SK-N-SH (cell line): ENCODE data around the gene FXYD7. TPM values are rescaled to one million over a fixed set of nuclear protein-coding genes. Genes with fewer than 3 reads are reported as not detected.

Experiments
- CTCF ChIA-PET: fragments of 300-600, 350-600 bp; formaldehyde crosslinking; extraction: SDS; loops from one replicate; lab custom pipeline; 2021; lab: Yijun Ruan, JAX
- POLR2A ChIA-PET: fragments of 350-600 bp; sonication (Branson Sonifier 250); formaldehyde crosslinking; extraction: SDS; loops from one replicate; lab custom pipeline; 2020; ENCODE audit warnings: antibody characterized with exemption, inconsistent platforms; lab: Yijun Ruan, JAX
- DNase-seq: peaks from one replicate; pipeline ENCODE4 v3.0.0; 2012
- H2AFZ ChIP-seq: fragments of 200-600 bp; sonication (generic); 2 replicates; pipeline ENCODE4 v1.8.1; 2016; ENCODE audit warnings: antibody characterized with exemption, mild to moderate bottlenecking, low read depth
- H3F3A ChIP-seq: fragments of 200-600 bp; sonication (generic); replicated peaks from 2 replicates; pipeline ENCODE3; 2016; ENCODE audit warnings: antibody characterized with exemption, mild to moderate bottlenecking; ENCODE audit not compliant: insufficient read depth
- H3K27ac ChIP-seq, 2 experiments: fragments of 200-500 bp in 1 of 2; fragments of 200-600 bp in 1 of 2; sonication (Bioruptor generic) in 1 of 2; sonication (generic), shearing (Covaris generic) in 1 of 2; 2 replicates each; pipeline versions ENCODE4 v1.5.1 to v1.6.1; 2014 to 2016; ENCODE audit warnings: low read depth in 2 of 2, inconsistent platforms in 1 of 2, low read length in 1 of 2, mild to moderate bottlenecking in 1 of 2, mixed read lengths in 1 of 2
- H3K27me3 ChIP-seq: fragments of 200-600 bp; sonication (generic), shearing (Covaris generic); 2 replicates; pipeline ENCODE4 v1.6.1; 2016; ENCODE audit warnings: mixed run types; ENCODE audit not compliant: insufficient read depth
- H3K36me3 ChIP-seq, 2 experiments: fragments of 200-500 bp in 1 of 2; fragments of 200-600 bp in 1 of 2; sonication (Bioruptor generic) in 1 of 2; sonication (generic) in 1 of 2; replicated peaks in 1 of 2; 2 replicates each; pipeline versions ENCODE3 to v1.5.1; 2014 to 2016; ENCODE audit warnings: low read length in 1 of 2, mild to moderate bottlenecking in 1 of 2; ENCODE audit not compliant: insufficient read depth in 2 of 2, control insufficient read depth in 1 of 2
- H3K4me1 ChIP-seq, 2 experiments: fragments of 200-500 bp in 1 of 2; fragments of 200-600 bp in 1 of 2; sonication (Bioruptor generic) in 1 of 2; sonication (generic), shearing (Covaris generic) in 1 of 2; 2 replicates each; pipeline versions ENCODE4 v1.5.1 to v1.6.1; 2014 to 2016; ENCODE audit warnings: low read depth in 1 of 2, low read length in 1 of 2, mixed run types in 1 of 2; ENCODE audit not compliant: insufficient read depth in 2 of 2, control insufficient read depth in 1 of 2
- H3K4me2 ChIP-seq: fragments of 200-600 bp; sonication (generic), shearing (Covaris generic); 2 replicates; pipeline ENCODE4 v1.6.1; 2017; ENCODE audit warnings: mixed run types
- H3K4me3 ChIP-seq, 2 experiments: fragments of 200-500 bp in 1 of 2; fragments of 200-600 bp in 1 of 2; sonication (Bioruptor generic) in 1 of 2; sonication (generic), shearing (Covaris generic) in 1 of 2; 2 replicates each; pipeline versions ENCODE4 v1.5.1 to v1.8.1; 2014 to 2016; ENCODE audit warnings: low read depth in 2 of 2, inconsistent platforms in 1 of 2, low read length in 1 of 2, mild to moderate bottlenecking in 1 of 2, mixed read lengths in 1 of 2, moderate library complexity in 1 of 2
- H3K79me2 ChIP-seq: fragments of 200-600 bp; sonication (generic); 2 replicates; pipeline ENCODE4 v1.8.1; 2017; ENCODE audit warnings: mild to moderate bottlenecking; ENCODE audit not compliant: insufficient read depth
- H3K9ac ChIP-seq: fragments of 200-600 bp; sonication (generic); 2 replicates; pipeline ENCODE4 v1.6.1; 2017; ENCODE audit warnings: mixed run types
- H3K9me2 ChIP-seq: fragments of 200-600 bp; sonication (generic); 2 replicates; pipeline ENCODE4 v1.6.1; 2017; ENCODE audit warnings: mixed run types
- H3K9me3 ChIP-seq: fragments of 200-600 bp; sonication (generic); 2 replicates; pipeline ENCODE4 v1.6.1; 2017; ENCODE audit warnings: mixed run types, mild to moderate bottlenecking, moderate library complexity
- H4K20me1 ChIP-seq: fragments of 200-600 bp; sonication (generic); 2 replicates; pipeline ENCODE4 v1.6.1; 2017; ENCODE audit warnings: mild to moderate bottlenecking, mixed run types; ENCODE audit not compliant: insufficient read depth
- CHD2 ChIP-seq: fragments of 150-350 bp; IDR thresholded peaks from 2 replicates; pipeline ENCODE4 v1.6.1; 2018; ENCODE audit warnings: low read length; ENCODE audit not compliant: partially characterized antibody
- CTCF ChIP-seq: fragments of 200-600 bp; sonication (generic); IDR thresholded peaks from 2 replicates; pipeline ENCODE4 v1.6.1; 2017; ENCODE audit warnings: antibody characterized with exemption, mild to moderate bottlenecking, moderate library complexity
- ELF1 ChIP-seq: IDR thresholded peaks from 2 replicates; pipeline ENCODE4 v1.4.0; 2012
- FOSL2 ChIP-seq: IDR thresholded peaks from 2 replicates; pipeline ENCODE4 v1.4.0; 2012; ENCODE audit warnings: low read depth, mild to moderate bottlenecking, moderate library complexity, borderline replicate concordance
- FOXJ3 ChIP-seq: sonication (generic); formaldehyde crosslinking; IDR thresholded peaks from 2 replicates; pipeline ENCODE4 v1.5.1; 2020; ENCODE audit warnings: mild to moderate bottlenecking, missing genetic modification reagents
- FOXM1 ChIP-seq: IDR thresholded peaks from 2 replicates; pipeline ENCODE4 v1.4.0; 2012; ENCODE audit warnings: low read depth, mild to moderate bottlenecking
- GABPA ChIP-seq: IDR thresholded peaks from 2 replicates; pipeline ENCODE4 v1.4.0; 2012; ENCODE audit warnings: low read depth, mild to moderate bottlenecking
- IRF3 ChIP-seq: fragments of 150-350 bp; IDR thresholded peaks from 2 replicates; pipeline ENCODE4 v1.6.1; 2016; ENCODE audit warnings: mild to moderate bottlenecking, low read depth, low read length
- JUND ChIP-seq: IDR thresholded peaks from 2 replicates; pipeline ENCODE4 v1.4.0; 2012
- MEF2A ChIP-seq: IDR thresholded peaks from 2 replicates; pipeline ENCODE4 v1.4.0; 2012; ENCODE audit warnings: low read depth, borderline replicate concordance
- MXI1 ChIP-seq: IDR thresholded peaks from 2 replicates; pipeline ENCODE4 v1.6.1; 2012; ENCODE audit warnings: mild to moderate bottlenecking, low read depth, low read length, improper control_type of control experiment
- NFIC ChIP-seq: IDR thresholded peaks from 2 replicates; pipeline ENCODE4 v1.4.0; 2012; ENCODE audit warnings: borderline replicate concordance
- NRF1 ChIP-seq: IDR thresholded peaks from 2 replicates; pipeline ENCODE4 v1.6.1; 2012; ENCODE audit warnings: low read depth, mild to moderate bottlenecking, low read length
- POLR2AphosphoS5 ChIP-seq: IDR thresholded peaks from 2 replicates; pipeline ENCODE4 v1.6.1; 2012; ENCODE audit warnings: low read depth, low read length
- RFX5 ChIP-seq: IDR thresholded peaks from 2 replicates; pipeline ENCODE4 v1.6.1; 2012; ENCODE audit warnings: mild to moderate bottlenecking, improper control_type of control experiment, low read length
- RXRA ChIP-seq: IDR thresholded peaks from 2 replicates; pipeline ENCODE4 v1.4.0; 2012; ENCODE audit warnings: low read depth, mild to moderate bottlenecking, borderline replicate concordance
- SIN3A ChIP-seq: IDR thresholded peaks from 2 replicates; pipeline ENCODE4 v1.6.1; 2012; ENCODE audit warnings: low read depth, mild to moderate bottlenecking, low read length, moderate library complexity, borderline replicate concordance
- TAF1 ChIP-seq: IDR thresholded peaks from 2 replicates; pipeline ENCODE4 v1.6.1; 2012; ENCODE audit warnings: low read depth, mild to moderate bottlenecking, low read length, moderate library complexity, borderline replicate concordance
- TCF12 ChIP-seq: IDR thresholded peaks from 2 replicates; pipeline ENCODE4 v1.4.0; 2012
- YY1 ChIP-seq: IDR thresholded peaks from 2 replicates; pipeline ENCODE4 v1.4.0; 2012; ENCODE audit warnings: low read depth, mild to moderate bottlenecking
- WGBS: methylation state at CpG from one replicate; pipeline ENCODE4 v1.1.6; 2017; ENCODE audit warnings: low lambda C conversion rate; 5-methylcytosine and 5-hydroxymethylcytosine counted together
- polyA plus RNA-seq, 3 experiments: library from polyadenylated mRNA; depleted of rRNA; stranded (reverse); fragments of >200 nt; gene quantifications; 2 replicates each; pipeline ENCODE4 v1.2.3, GENCODE V29; 2012
- TF ChIP-seq, protein P1 (sequence below): IDR thresholded peaks from 2 replicates; pipeline ENCODE4 v1.4.0; 2012; ENCODE audit warnings: low read depth, borderline replicate concordance
- TF ChIP-seq, protein P2 (sequence below): IDR thresholded peaks from 2 replicates; pipeline ENCODE4 v1.6.1; 2012; ENCODE audit warnings: mild to moderate bottlenecking, low read depth, low read length, moderate library complexity

FXYD7 gene
- polyA plus RNA-seq, 1 of the 3 experiments (the other 2 are of a cell fraction) = 0.44 TPM

DNA sequence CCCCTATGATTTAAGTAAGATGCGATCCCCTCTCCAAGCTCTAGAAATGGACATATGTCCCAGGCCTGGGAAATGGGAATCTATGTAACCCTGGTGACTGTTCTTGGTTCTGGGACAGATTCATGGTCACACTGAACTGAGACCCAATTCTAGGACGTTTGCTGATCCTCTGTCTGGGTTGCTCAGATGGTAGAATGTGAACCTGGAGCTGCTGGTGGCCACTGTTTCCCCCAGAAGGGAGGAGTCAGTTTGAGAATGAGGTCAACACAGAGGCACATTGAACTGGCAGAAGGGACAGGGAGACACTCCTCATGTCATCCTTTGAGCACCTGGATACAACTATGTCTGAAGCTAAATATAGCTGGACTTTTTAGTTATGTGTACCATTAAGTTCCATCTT is 56.4 kb downstream of the FXYD7 start (continued):
- TF ChIP-seq SIN3A = no peak
- TF ChIP-seq RFX5 = no peak
- TF ChIP-seq FOSL2 = no peak
- TF ChIP-seq TCF12 = no peak
- TF ChIP-seq, protein P1, sequence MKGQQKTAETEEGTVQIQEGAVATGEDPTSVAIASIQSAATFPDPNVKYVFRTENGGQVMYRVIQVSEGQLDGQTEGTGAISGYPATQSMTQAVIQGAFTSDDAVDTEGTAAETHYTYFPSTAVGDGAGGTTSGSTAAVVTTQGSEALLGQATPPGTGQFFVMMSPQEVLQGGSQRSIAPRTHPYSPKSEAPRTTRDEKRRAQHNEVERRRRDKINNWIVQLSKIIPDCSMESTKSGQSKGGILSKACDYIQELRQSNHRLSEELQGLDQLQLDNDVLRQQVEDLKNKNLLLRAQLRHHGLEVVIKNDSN = no peak
- TF ChIP-seq RXRA = no peak
- no peak for TF ChIP-seq GABPA
- no peak for TF ChIP-seq IRF3
- TF ChIP-seq ELF1 = no peak
- TF ChIP-seq YY1 = no peak
- TF ChIP-seq FOXM1 = no peak

DNA sequence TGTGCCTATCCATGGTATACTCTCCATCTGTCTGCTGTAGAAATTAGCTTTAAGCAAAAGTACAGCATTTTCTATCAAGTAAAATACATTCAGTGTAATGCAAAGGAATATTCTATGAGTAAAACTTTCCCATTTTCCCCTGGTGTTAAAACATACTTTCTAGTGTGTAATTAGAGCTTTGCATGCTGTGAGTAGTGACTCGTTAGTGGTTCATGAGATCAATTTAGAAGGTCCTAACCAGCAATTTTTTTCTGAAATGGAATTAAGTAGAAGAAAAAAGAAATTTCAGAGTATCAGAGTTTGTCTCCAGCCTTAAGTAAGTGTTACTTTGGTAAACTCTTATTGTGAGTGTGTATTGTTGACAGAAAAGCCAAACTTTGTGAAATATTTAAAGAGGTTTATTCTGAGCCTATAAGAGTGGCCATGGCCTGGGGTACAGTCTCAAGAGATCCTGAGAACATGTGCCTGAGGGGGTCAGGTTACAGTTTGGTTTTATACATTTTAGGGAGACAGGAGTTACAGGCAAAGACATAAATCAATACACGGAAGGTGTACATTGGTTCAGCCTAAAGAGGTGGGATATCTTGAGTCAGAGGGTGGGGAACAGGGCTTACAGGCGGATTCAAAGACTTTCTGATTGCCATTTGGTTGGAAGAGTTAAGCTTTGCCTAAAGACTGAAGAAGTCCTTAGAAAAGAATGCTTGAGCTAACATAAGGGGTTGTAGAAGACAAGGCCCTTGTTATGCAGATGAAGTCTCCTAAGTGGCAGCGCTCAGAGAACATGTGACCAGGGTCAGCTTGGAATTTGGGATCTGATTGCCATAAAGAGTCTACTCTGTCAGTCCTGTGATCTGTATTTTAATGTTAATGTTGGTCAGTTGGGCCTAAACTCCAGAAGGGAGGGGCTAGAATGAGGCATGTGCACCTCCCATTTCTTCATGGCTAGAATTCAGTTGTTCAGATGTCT is 60.0 kb downstream of the FXYD7 start:
- Histone ChIP-seq H3K4me1 (no peaks in the 10 kb centered on the region), H3K9ac (no peak overlapping the region), H3K9me3 (no peaks in the 10 kb centered on the region), H3K79me2 (no peaks in the 10 kb centered on the region), H3K27me3 (peaks cover 38% of the 10 kb centered on the region; the same call in 1 of the 2 replicates), H3K27ac (no peak overlapping the region), H3F3A (no peaks in the 10 kb centered on the region), H2AFZ (no peak overlapping the region), H4K20me1 (no peaks in the 10 kb centered on the region), H3K4me3 (no peak overlapping the region), H3K4me2 (no peak overlapping the region), H3K9me2 (no peaks in the 10 kb centered on the region), H3K36me3 (no peaks in the 10 kb centered on the region)
- ChIA-PET CTCF (interaction anchor here (0.5 to 1.6 kb wide), 4 partner anchors 19 to 511 kb away, joined by 3 to 4 read pairs (median 3); no protein-coding TSS in a partner anchor), POLR2A (no interaction called here)
- WGBS = 49% methylated on average over 4 of the region's 4 CpGs
- TF ChIP-seq NRF1 (no peak), GABPA (no peak), POLR2AphosphoS5 (no peak), NFIC (no peak), MXI1 (no peak), MEF2A (no peak), FOXJ3 (CRISPR knock-in tag) (no peak), RFX5 (no peak), CHD2 (no peak), JUND (no peak), CTCF (no peak), TAF1 (no peak), IRF3 (no peak), ELF1 (no peak), FOSL2 (no peak)
- TF ChIP-seq, protein P2, sequence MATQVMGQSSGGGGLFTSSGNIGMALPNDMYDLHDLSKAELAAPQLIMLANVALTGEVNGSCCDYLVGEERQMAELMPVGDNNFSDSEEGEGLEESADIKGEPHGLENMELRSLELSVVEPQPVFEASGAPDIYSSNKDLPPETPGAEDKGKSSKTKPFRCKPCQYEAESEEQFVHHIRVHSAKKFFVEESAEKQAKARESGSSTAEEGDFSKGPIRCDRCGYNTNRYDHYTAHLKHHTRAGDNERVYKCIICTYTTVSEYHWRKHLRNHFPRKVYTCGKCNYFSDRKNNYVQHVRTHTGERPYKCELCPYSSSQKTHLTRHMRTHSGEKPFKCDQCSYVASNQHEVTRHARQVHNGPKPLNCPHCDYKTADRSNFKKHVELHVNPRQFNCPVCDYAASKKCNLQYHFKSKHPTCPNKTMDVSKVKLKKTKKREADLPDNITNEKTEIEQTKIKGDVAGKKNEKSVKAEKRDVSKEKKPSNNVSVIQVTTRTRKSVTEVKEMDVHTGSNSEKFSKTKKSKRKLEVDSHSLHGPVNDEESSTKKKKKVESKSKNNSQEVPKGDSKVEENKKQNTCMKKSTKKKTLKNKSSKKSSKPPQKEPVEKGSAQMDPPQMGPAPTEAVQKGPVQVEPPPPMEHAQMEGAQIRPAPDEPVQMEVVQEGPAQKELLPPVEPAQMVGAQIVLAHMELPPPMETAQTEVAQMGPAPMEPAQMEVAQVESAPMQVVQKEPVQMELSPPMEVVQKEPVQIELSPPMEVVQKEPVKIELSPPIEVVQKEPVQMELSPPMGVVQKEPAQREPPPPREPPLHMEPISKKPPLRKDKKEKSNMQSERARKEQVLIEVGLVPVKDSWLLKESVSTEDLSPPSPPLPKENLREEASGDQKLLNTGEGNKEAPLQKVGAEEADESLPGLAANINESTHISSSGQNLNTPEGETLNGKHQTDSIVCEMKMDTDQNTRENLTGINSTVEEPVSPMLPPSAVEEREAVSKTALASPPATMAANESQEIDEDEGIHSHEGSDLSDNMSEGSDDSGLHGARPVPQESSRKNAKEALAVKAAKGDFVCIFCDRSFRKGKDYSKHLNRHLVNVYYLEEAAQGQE = no peak
- DNase-seq = no peak
